DND-41 (cell line): Measurements from ENCODE around the gene METTL6.

Source experiments
- EZH2 ChIP-seq: IDR thresholded peaks from 3 replicates; pipeline ENCODE4 v1.6.1; 2012; ENCODE audit warnings: borderline replicate concordance, low read depth, mild to moderate bottlenecking, moderate library complexity, low read length, inconsistent platforms; ENCODE audit not compliant: severe bottlenecking
- TF ChIP-seq, protein P1 (sequence below): IDR thresholded peaks from 2 replicates; pipeline ENCODE4 v1.5.1; 2012; ENCODE audit warnings: borderline replicate concordance, low read length, moderate library complexity, mild to moderate bottlenecking; ENCODE audit not compliant: poor library complexity, severe bottlenecking; ENCODE audit errors: extremely low read depth

DNA sequence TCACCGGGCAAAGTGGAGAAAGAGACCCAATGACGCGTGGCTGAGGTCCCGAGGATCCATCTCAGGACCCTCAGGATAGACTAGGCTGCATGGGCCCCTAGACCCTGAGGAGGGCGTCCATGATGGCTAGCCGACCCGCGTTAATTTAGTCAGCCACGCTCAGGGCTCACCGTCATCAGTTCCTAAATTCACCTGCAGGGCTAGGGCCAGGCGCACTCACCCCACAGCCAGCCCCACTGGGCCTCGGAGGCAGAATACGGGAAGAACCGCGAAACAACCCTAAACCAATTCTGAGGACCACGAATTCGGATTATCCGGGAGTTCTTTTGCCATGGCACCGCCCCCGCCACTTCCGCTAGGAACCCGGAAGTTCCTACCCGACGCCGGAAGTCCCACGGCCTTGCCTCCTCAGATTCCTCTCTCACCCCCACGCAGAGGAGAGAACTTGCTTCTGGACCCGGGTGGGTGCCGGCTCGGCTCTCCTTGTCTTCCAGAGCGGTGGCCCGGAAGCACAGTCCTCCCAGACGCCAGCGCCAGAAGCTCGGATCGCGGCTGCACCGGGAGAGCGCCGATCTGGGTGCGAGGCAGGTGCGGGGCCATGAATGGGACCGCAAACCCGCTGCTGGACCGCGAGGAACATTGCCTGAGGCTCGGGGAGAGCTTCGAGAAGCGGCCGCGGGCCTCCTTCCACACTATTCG, at the start of gene METTL6, which contains the start of gene EAF1:
- TF ChIP-seq, protein P1, sequence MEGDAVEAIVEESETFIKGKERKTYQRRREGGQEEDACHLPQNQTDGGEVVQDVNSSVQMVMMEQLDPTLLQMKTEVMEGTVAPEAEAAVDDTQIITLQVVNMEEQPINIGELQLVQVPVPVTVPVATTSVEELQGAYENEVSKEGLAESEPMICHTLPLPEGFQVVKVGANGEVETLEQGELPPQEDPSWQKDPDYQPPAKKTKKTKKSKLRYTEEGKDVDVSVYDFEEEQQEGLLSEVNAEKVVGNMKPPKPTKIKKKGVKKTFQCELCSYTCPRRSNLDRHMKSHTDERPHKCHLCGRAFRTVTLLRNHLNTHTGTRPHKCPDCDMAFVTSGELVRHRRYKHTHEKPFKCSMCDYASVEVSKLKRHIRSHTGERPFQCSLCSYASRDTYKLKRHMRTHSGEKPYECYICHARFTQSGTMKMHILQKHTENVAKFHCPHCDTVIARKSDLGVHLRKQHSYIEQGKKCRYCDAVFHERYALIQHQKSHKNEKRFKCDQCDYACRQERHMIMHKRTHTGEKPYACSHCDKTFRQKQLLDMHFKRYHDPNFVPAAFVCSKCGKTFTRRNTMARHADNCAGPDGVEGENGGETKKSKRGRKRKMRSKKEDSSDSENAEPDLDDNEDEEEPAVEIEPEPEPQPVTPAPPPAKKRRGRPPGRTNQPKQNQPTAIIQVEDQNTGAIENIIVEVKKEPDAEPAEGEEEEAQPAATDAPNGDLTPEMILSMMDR: peak; percentile 30
- no peak for TF ChIP-seq EZH2
